Psoas muscle (tissue), 8 donors: ENCODE measurements around the gene CCT6A. TPM values are rescaled to one million over a fixed set of nuclear protein-coding genes. Genes with fewer than 3 reads are reported as not detected.
"Not testable (repeated sequence)": the region's sequence is repeated elsewhere in the genome, so short reads cannot be mapped to it uniquely, and the experiment has no call there.

Experiments
- ATAC-seq, 4 donors: fragments of 200-7000 bp; cut with Tn5 transposase; one replicate each; pipeline ENCODE4 v1.9.1; 2020; ENCODE audit warnings: moderate library complexity in 3 of 4, mild to moderate bottlenecking in 2 of 4
- DNase-seq, 2 donors: peaks; one replicate each; pipeline ENCODE4 v3.0.0-alpha.2; 2020
- H3K27ac ChIP-seq: fragments of 200-600 bp; one replicate; pipeline ENCODE4 v1.8.0; 2022
- H3K27me3 ChIP-seq, 3 donors: fragments of 200-600 bp in 1 of 3; one replicate each; pipeline versions ENCODE4 v1.6.1 to v1.8.0; 2013 to 2022; ENCODE audit warnings: low read length in 2 of 3, mild to moderate bottlenecking in 2 of 3, moderate library complexity in 1 of 3; ENCODE audit not compliant: insufficient read depth in 3 of 3
- H3K36me3 ChIP-seq, 2 donors: fragments of 200-600 bp in 1 of 2; one replicate each; pipeline versions ENCODE4 v1.6.1 to v1.8.0; 2013 to 2022; ENCODE audit warnings: low read depth in 1 of 2, mild to moderate bottlenecking in 1 of 2, moderate library complexity in 1 of 2; ENCODE audit not compliant: insufficient read depth in 1 of 2
- H3K4me1 ChIP-seq: fragments of 200-600 bp; one replicate; pipeline ENCODE4 v1.8.0; 2022
- H3K4me3 ChIP-seq: fragments of 200-600 bp; one replicate; pipeline ENCODE4 v1.8.0; 2022; ENCODE audit warnings: mild to moderate bottlenecking
- H3K9me3 ChIP-seq: fragments of 200-600 bp; one replicate; pipeline ENCODE4 v1.8.0; 2022
- WGBS, 3 donors: extraction: QIAGEN DNeasy Blood & Tissue Kit; methylation state at CpG; one replicate each; pipeline versions ENCODE4 v1.1.6 to v1.1.7; 2013; 5-methylcytosine and 5-hydroxymethylcytosine counted together
- intact Hi-C, 2 donors: fragments of 100-400 bp; cut with DNase I; formaldehyde crosslinking; loops; one replicate each; pipeline versions ENCODE4 v1.11.0 to v1.14.2; 2022
- polyA plus RNA-seq, 3 donors: library from polyadenylated mRNA; stranded (reverse); fragments of 200-250 nt; gene quantifications; one replicate each; pipeline ENCODE4 v1.2.3, GENCODE V29; 2013
- total RNA-seq, 4 donors: library from RNA; stranded (reverse); fragmentation: NEBNext Ultra II Directional in 2 of 4; extraction: Animal tissue kit (Norgen Biotek cat#: 25700) in 2 of 4; gene quantifications; one replicate each; pipeline versions ENCODE4 v1.2.1 to v1.2.4, GENCODE V29; 2021 to 2023
- TF ChIP-seq, protein P1 (sequence below): fragments of 200-600 bp; IDR thresholded peaks from one replicate; pipeline ENCODE4 v1.8.0; 2022; ENCODE audit warnings: antibody characterized with exemption
- donor health status: healthy with polysubstance abuse.
- donor health status: DM: no; HTN: no; CAD: no; lungs with moderate emphysema.
- donor health status: Bipolar disorder and iron deficiency.
- donor health status: healthy.
- donor health status: DM: yes; HTN: yes; CAD: no.
- donor health status: DM: no; HTN: no; CAD: no.
- donor health status: DM: no; HTN: no; CAD: no.
- donor health status: DM: yes; HTN: yes; CAD: no.

Gene CCT6A
- total and polyA plus RNA-seq, 7 donors: 96.5 to 259 (median 135) TPM

DNA sequence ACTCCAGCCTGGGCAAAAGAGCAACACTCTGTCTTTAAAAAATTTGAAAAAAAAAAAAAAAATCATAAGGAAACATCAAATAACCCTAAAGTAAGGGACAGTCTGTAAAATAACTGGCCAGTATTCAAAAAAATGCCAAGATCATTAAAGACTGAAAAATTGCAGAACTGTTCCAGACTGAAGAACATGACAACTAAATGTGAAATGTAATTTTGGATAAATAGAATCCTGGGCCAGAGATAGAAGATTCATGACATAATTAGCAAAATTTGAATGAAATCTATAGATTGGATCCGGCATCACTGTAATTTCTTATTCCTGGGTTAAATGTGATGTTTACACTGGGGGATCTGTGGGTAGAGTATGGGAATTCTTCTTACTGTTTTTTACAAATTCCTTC lies 3.3 kb upstream of the CCT6A start:
- Histone ChIP-seq H3K27ac (no peak overlapping the region), H3K36me3 (peaks cover 0 to 9% of the 10 kb centered on the region in 2 donors), H3K4me1 (peaks cover 18% of the 10 kb centered on the region), H3K4me3 (no peak overlapping the region), H3K27me3 (no peaks in the 10 kb centered on the region), H3K9me3 (no peaks in the 10 kb centered on the region)
- no peak for ATAC-seq
- 89 to 95% (median 91%) methylated on average over 1 of the region's 1 CpG for WGBS, 3 donors
- DNase-seq: no peak
- intact Hi-C loops: no loop called here
- TF ChIP-seq, protein P1, sequence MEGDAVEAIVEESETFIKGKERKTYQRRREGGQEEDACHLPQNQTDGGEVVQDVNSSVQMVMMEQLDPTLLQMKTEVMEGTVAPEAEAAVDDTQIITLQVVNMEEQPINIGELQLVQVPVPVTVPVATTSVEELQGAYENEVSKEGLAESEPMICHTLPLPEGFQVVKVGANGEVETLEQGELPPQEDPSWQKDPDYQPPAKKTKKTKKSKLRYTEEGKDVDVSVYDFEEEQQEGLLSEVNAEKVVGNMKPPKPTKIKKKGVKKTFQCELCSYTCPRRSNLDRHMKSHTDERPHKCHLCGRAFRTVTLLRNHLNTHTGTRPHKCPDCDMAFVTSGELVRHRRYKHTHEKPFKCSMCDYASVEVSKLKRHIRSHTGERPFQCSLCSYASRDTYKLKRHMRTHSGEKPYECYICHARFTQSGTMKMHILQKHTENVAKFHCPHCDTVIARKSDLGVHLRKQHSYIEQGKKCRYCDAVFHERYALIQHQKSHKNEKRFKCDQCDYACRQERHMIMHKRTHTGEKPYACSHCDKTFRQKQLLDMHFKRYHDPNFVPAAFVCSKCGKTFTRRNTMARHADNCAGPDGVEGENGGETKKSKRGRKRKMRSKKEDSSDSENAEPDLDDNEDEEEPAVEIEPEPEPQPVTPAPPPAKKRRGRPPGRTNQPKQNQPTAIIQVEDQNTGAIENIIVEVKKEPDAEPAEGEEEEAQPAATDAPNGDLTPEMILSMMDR: no peak

DNA sequence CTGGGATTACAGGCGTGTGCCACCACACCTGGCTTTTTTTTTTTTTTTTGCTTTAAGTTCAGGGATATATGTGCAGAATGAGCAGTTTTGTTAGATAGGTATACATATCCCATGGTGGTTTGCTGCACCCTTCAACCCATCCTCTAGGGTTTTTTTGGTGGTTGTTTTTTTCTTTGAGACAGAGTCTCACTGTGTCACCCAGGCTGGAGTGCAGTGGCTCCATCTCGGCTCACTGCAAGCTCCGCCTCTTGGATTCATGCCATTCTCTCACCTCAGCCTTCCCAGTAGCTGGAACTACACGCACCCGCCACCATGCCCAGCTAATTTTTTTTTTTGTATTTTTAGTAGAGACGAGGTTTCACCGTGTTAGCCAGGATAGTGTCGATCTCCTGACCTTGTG lies 2.8 kb upstream of the CCT6A start:
- H3K27ac ChIP-seq, H3K9me3 ChIP-seq, DNase-seq, H3K27me3 ChIP-seq, intact Hi-C loops, H3K4me3 ChIP-seq, ATAC-seq: not testable (repeated sequence)
- H3K36me3 ChIP-seq: peaks cover 0 to 14% of the 10 kb centered on the region in 2 donors
- peaks cover 23% of the 10 kb centered on the region for H3K4me1 ChIP-seq
- 38 to 58% (median 55%) methylated on average over 8 of the region's 8 CpGs for WGBS, 3 donors

DNA sequence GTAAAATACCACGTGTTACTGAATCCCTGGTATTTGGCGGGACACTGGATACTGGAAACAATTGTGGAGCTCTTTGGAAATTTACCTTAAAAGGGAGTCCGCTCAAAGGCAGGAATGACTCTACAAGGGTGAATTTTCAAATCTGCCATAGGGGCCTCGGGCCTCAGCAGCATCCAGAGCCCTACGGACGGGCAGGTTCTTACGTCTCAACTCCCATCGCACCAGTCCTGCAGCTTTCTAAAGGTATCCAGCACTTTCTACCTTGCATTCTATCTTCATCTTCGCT lies 569 bp upstream of the CCT6A start:
- Histone ChIP-seq H3K4me1 (peaks cover 37% of the 10 kb centered on the region), H3K27me3 (no peaks in the 10 kb centered on the region), H3K27ac (peak overlapping the region; percentile 80), H3K9me3 (no peaks in the 10 kb centered on the region), H3K4me3 (peak overlapping the region; percentile 72), H3K36me3 (peaks cover 2 to 36% of the 10 kb centered on the region in 2 donors)
- no peak for DNase-seq
- no peak for ATAC-seq
- TF ChIP-seq, protein P1: no peak
- intact Hi-C loops: loop anchor here in 1 of 2 donors (5.0 kb wide), 1 partner anchor 74 kb away; no protein-coding TSS in a partner anchor
- 0 to 2% (median 1%) methylated on average over 9 of the region's 9 CpGs for WGBS, 3 donors

DNA sequence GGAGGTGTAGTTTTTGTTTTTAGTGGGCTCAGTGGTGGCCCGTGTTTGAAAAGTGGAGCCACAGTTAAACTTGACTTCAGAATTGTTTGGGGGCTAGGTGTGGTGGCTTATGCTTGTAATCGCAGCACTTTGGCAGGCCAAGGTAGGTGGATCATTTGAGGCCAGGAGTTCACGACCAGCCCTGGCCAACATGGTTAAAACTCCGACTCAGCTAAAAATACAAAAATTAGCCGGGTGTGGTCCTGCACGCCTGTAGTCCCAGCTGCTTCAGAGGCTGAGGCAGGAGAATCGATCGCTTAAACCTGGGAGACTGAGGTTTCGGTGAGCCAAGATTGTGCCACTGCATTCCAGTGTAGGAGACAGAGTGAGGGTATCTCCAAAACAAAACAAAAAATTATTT lies 1.8 kb downstream of the CCT6A start:
- Histone ChIP-seq H3K27me3 (no peaks in the 10 kb centered on the region), H3K9me3 (no peaks in the 10 kb centered on the region), H3K4me1 (peaks cover 37% of the 10 kb centered on the region), H3K4me3 (peak overlapping the region; percentile 72), H3K36me3 (peaks cover 11 to 60% of the 10 kb centered on the region in 2 donors), H3K27ac (no peak overlapping the region)
- WGBS, 3 donors: 83 to 87% (median 86%) methylated on average over 9 of the region's 9 CpGs
- DNase-seq (no peak), ATAC-seq (no peak)
- TF ChIP-seq, protein P1: no peak
- intact Hi-C loops: loop anchor here in 1 of 2 donors (5.0 kb wide), 1 partner anchor 76 kb away; no protein-coding TSS in a partner anchor

DNA sequence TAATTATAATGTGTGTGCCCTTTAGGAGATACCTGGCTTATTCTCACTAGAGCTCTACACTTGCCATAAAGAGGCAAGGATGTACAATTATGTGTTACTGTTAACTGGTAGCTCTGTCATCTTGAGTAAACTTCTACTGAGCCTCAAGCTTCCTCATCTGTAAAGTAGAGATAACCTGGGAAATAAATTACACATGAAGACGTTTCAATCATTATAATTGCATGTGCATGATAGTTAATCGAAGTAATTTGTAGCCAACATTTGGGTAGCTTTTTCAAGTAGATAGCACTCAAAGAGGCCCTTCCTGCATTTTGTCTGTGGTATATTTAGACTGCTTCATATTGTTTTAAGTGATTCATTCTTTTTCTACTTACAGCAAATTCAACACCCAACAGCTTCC lies 2.4 kb downstream of the CCT6A start:
- WGBS, 3 donors: 82 to 88% (median 86%) methylated on average over 2 of the region's 2 CpGs
- H3K4me3 ChIP-seq: no peak overlapping the region
- H3K4me1 ChIP-seq: peaks cover 37% of the 10 kb centered on the region
- DNase-seq (no peak), ATAC-seq (no peak)
- peaks cover 11 to 66% of the 10 kb centered on the region in 2 donors for H3K36me3 ChIP-seq
- TF ChIP-seq, protein P1: no peak
- intact Hi-C loops: loop anchor here in 1 of 2 donors (5.0 kb wide), 1 partner anchor 77 kb away; no protein-coding TSS in a partner anchor
- H3K9me3 ChIP-seq: no peaks in the 10 kb centered on the region
- no peak overlapping the region for H3K27ac ChIP-seq
- no peaks in the 10 kb centered on the region for H3K27me3 ChIP-seq
